Progenitor cell of endocrine pancreas (in vitro differentiated cells): Measurements from ENCODE around the gene JADE2. TPM values are rescaled to one million over a fixed set of nuclear protein-coding genes. Genes with fewer than 3 reads are reported as not detected.

Experiments
- DNase-seq: peaks from one replicate; pipeline ENCODE4 v3.0.0; 2021; ENCODE audit warnings: low spot score; ENCODE audit not compliant: unreplicated experiment
- H3K27ac Mint-ChIP-seq: 2 replicates; pipeline ENCODE4 v1.8.0; 2021; ENCODE audit warnings: mild to moderate bottlenecking, moderate library complexity, mixed read lengths
- H3K27me3 Mint-ChIP-seq: 2 replicates; pipeline ENCODE4 v1.8.0; 2021; ENCODE audit warnings: mixed read lengths
- H3K36me3 Mint-ChIP-seq: 2 replicates; pipeline ENCODE4 v1.8.0; 2022; ENCODE audit warnings: mixed read lengths; ENCODE audit not compliant: insufficient read depth
- H3K4me1 Mint-ChIP-seq: 2 replicates; pipeline ENCODE4 v1.8.0; 2021; ENCODE audit warnings: low read depth, mixed read lengths
- H3K4me3 Mint-ChIP-seq: 2 replicates; pipeline ENCODE4 v1.8.0; 2021; ENCODE audit warnings: low read depth, mild to moderate bottlenecking, moderate library complexity, mixed read lengths
- H3K9me3 Mint-ChIP-seq: 2 replicates; pipeline ENCODE4 v1.8.0; 2021; ENCODE audit warnings: low read depth, mixed read lengths
- total RNA-seq: library from RNA; stranded (reverse); gene quantifications from 2 replicates; pipeline ENCODE4 v1.2.1, GENCODE V29; 2021
- TF ChIP-seq, protein P1 (sequence below): fragments of 200-600 bp; sonication (generic); IDR thresholded peaks from one replicate; pipeline ENCODE4 v1.5.0; 2021; ENCODE audit warnings: antibody characterized with exemption, mild to moderate bottlenecking; ENCODE audit not compliant: unreplicated experiment

Gene JADE2
- total RNA-seq, 1 donor from 2014 or later = 6.7 TPM

DNA sequence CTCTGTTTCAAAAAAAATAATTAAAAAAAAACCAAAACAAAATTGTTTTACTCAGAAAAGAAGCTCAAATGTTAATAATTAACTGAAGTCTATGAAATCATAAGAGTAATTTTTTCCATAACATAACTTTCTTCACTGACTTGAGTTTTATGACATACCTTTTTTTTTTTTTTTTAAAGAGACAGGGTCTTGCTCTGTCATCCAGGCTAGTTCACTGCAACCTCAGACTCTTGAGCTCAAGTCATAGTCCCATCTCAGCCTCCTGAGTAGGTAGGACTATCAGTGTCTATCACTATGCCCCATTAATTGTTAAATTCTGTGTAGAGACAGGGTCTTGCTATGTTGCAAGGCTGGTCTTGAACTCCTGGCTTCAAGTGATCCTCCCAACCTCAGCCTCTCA lies 85.3 kb downstream of the JADE2 start:
- Mint-ChIP-seq H3K4me1 (peaks cover 18% of the 10 kb centered on the region), H3K9me3 (no peaks in the 10 kb centered on the region), H3K27ac (peak overlapping the region; percentile 74), H3K4me3 (peak overlapping the region; percentile 31), H3K27me3 (no peaks in the 10 kb centered on the region), H3K36me3 (peaks cover 44% of the 10 kb centered on the region)
- TF ChIP-seq, protein P1, sequence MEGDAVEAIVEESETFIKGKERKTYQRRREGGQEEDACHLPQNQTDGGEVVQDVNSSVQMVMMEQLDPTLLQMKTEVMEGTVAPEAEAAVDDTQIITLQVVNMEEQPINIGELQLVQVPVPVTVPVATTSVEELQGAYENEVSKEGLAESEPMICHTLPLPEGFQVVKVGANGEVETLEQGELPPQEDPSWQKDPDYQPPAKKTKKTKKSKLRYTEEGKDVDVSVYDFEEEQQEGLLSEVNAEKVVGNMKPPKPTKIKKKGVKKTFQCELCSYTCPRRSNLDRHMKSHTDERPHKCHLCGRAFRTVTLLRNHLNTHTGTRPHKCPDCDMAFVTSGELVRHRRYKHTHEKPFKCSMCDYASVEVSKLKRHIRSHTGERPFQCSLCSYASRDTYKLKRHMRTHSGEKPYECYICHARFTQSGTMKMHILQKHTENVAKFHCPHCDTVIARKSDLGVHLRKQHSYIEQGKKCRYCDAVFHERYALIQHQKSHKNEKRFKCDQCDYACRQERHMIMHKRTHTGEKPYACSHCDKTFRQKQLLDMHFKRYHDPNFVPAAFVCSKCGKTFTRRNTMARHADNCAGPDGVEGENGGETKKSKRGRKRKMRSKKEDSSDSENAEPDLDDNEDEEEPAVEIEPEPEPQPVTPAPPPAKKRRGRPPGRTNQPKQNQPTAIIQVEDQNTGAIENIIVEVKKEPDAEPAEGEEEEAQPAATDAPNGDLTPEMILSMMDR = no peak
- no peak for DNase-seq

DNA sequence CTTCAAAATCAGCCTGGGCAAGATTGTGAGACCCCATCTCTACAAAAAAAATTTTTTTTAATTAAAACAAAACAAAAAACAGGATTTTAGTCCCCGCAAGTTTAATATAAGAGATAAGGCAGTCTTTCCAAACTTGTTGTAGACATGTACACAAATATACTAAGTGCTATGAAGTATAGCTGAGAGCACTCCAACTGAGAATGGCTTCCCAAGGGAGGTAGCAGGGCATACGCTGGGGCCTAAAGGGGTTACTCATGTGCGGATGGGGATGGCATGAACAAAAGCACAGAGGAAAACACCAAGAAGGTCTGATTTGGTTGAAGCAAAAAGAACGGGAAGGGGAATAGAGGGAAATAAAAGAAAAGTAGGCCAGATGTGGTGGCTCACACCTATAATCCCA lies 86.0 kb downstream of the JADE2 start:
- DNase-seq = no peak
- peak overlapping the region; percentile 24 for H3K4me3 Mint-ChIP-seq
- H3K27me3 Mint-ChIP-seq = no peaks in the 10 kb centered on the region
- no peaks in the 10 kb centered on the region for H3K9me3 Mint-ChIP-seq
- H3K4me1 Mint-ChIP-seq = peaks cover 18% of the 10 kb centered on the region
- no peak overlapping the region for H3K27ac Mint-ChIP-seq
- peaks cover 44% of the 10 kb centered on the region for H3K36me3 Mint-ChIP-seq
- TF ChIP-seq, protein P1 = no peak

GRCh38 chr5:134614450-134615085 lies 89.1 kb downstream of the JADE2 start:
- H3K4me3 Mint-ChIP-seq = no peak overlapping the region
- H3K27me3 Mint-ChIP-seq = no peaks in the 10 kb centered on the region
- peaks cover 7% of the 10 kb centered on the region for H3K4me1 Mint-ChIP-seq
- TF ChIP-seq, protein P1 = no peak
- H3K9me3 Mint-ChIP-seq = no peaks in the 10 kb centered on the region
- H3K36me3 Mint-ChIP-seq = peaks cover 39% of the 10 kb centered on the region
- no peak for DNase-seq
- no peak overlapping the region for H3K27ac Mint-ChIP-seq

- TF ChIP-seq, protein P1 = no peak
- no peaks in the 10 kb centered on the region for H3K27me3 Mint-ChIP-seq
- DNase-seq = no peak
- no peak overlapping the region for H3K4me3 Mint-ChIP-seq
- peaks cover 9% of the 10 kb centered on the region for H3K4me1 Mint-ChIP-seq
- no peak overlapping the region for H3K27ac Mint-ChIP-seq
- no peaks in the 10 kb centered on the region for H3K9me3 Mint-ChIP-seq
- H3K36me3 Mint-ChIP-seq = peaks cover 23% of the 10 kb centered on the region
Measured at GRCh38 chr5:134620634-134621033, 95.2 kb downstream of the JADE2 start.

- H3K4me3 Mint-ChIP-seq = no peak overlapping the region
Measured at GRCh38 chr5:134625559-134625958, 100.1 kb downstream of the JADE2 start.

More at GRCh38 chr5:134625559-134625958, 100.1 kb downstream of the JADE2 start:
- Mint-ChIP-seq H3K27ac (peak overlapping the region; percentile 65), H3K27me3 (no peaks in the 10 kb centered on the region), H3K4me1 (peaks cover 15% of the 10 kb centered on the region), H3K9me3 (no peaks in the 10 kb centered on the region), H3K36me3 (peaks cover 4% of the 10 kb centered on the region)
- no peak for DNase-seq
- TF ChIP-seq, protein P1 = no peak
